ENCODE data around the gene TEAD3. TPM values are rescaled to one million over a fixed set of nuclear protein-coding genes. Genes with fewer than 3 reads are reported as not detected.

TEAD3 gene
- polyA plus RNA-seq, 1 donor from 2014 or later = 0.10 TPM

DNA sequence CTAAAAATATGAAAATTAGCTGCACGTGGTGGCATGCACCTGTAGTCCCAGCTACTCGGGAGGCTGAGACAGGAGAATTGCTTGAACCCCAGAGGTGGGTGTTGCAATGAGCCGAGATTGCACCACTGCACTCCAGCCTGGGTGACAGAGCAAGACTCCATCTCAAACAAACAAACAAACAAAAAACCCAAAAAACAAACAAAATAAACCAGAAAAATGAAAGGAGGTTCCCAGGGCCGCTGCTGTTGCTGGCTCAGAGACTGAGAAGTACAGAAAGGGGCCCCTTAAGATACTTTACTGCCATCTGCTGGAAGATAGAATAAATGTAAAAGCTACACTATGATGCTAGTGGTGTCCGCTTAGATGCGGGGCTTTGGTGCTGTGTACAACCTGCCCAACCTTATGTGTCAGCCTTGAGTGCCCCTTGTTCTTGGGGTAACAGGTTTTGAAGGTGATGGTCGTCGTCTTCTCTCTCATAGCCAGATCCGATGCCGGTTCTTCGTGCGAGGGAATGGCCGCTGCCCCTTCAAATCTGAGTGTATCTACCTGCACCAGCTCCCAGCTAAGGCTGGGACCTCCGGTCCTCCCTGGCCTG lies 47.5 kb downstream of the TEAD3 start:
- Histone ChIP-seq H3K4me3 (ENCODE audit: low read length) (no peak overlapping the region), H3K79me2 (replicated peaks; ENCODE audit: insufficient read depth, low read length) (no peaks in the 10 kb centered on the region), H3K36me3 (ENCODE audit: insufficient read depth, low read length) (no peaks in the 10 kb centered on the region), H3K9me3 (ENCODE audit: low read length) (no peaks in the 10 kb centered on the region), H2AFZ (ENCODE audit: low read depth, low read length) (no peak overlapping the region), H3K4me2 (ENCODE audit: low read length) (no peak overlapping the region), H3K9me2 (ENCODE audit: insufficient read depth, low read length) (no peaks in the 10 kb centered on the region), H3F3A (ENCODE audit: insufficient read depth, low read length, poor library complexity, severe bottlenecking) (no peaks in the 10 kb centered on the region), H3K27me3 (ENCODE audit: insufficient read depth, low read depth, low read length) (no peaks in the 10 kb centered on the region), H3K9ac (ENCODE audit: low read length) (no peak overlapping the region), H3K27ac (ENCODE audit: low read length) (no peak overlapping the region), H4K20me1 (ENCODE audit: insufficient read depth) (no peaks in the 10 kb centered on the region)
- TF ChIP-seq EP300 (conservative IDR thresholded peaks at IDR 0.05; ENCODE audit: poor library complexity, severe bottlenecking) = no peak
- peak; percentile 71 for TF ChIP-seq SMC3 (conservative IDR thresholded peaks at IDR 0.05; ENCODE audit: poor library complexity)
- TF ChIP-seq, protein P1, sequence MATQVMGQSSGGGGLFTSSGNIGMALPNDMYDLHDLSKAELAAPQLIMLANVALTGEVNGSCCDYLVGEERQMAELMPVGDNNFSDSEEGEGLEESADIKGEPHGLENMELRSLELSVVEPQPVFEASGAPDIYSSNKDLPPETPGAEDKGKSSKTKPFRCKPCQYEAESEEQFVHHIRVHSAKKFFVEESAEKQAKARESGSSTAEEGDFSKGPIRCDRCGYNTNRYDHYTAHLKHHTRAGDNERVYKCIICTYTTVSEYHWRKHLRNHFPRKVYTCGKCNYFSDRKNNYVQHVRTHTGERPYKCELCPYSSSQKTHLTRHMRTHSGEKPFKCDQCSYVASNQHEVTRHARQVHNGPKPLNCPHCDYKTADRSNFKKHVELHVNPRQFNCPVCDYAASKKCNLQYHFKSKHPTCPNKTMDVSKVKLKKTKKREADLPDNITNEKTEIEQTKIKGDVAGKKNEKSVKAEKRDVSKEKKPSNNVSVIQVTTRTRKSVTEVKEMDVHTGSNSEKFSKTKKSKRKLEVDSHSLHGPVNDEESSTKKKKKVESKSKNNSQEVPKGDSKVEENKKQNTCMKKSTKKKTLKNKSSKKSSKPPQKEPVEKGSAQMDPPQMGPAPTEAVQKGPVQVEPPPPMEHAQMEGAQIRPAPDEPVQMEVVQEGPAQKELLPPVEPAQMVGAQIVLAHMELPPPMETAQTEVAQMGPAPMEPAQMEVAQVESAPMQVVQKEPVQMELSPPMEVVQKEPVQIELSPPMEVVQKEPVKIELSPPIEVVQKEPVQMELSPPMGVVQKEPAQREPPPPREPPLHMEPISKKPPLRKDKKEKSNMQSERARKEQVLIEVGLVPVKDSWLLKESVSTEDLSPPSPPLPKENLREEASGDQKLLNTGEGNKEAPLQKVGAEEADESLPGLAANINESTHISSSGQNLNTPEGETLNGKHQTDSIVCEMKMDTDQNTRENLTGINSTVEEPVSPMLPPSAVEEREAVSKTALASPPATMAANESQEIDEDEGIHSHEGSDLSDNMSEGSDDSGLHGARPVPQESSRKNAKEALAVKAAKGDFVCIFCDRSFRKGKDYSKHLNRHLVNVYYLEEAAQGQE (IDR thresholded peaks at IDR 0.05; ENCODE audit: borderline replicate concordance) = no peak
- no peak for TF ChIP-seq MXI1 (conservative IDR thresholded peaks at IDR 0.05; ENCODE audit: poor library complexity, severe bottlenecking)
- no peak for TF ChIP-seq EZH2 (IDR thresholded peaks at IDR 0.05; ENCODE audit: borderline replicate concordance, insufficient read depth, low read length, poor library complexity, severe bottlenecking)
- peak; percentile 62 for TF ChIP-seq RAD21 (conservative IDR thresholded peaks at IDR 0.05)
- TF ChIP-seq, protein P2, sequence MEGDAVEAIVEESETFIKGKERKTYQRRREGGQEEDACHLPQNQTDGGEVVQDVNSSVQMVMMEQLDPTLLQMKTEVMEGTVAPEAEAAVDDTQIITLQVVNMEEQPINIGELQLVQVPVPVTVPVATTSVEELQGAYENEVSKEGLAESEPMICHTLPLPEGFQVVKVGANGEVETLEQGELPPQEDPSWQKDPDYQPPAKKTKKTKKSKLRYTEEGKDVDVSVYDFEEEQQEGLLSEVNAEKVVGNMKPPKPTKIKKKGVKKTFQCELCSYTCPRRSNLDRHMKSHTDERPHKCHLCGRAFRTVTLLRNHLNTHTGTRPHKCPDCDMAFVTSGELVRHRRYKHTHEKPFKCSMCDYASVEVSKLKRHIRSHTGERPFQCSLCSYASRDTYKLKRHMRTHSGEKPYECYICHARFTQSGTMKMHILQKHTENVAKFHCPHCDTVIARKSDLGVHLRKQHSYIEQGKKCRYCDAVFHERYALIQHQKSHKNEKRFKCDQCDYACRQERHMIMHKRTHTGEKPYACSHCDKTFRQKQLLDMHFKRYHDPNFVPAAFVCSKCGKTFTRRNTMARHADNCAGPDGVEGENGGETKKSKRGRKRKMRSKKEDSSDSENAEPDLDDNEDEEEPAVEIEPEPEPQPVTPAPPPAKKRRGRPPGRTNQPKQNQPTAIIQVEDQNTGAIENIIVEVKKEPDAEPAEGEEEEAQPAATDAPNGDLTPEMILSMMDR (IDR thresholded peaks at IDR 0.05; ENCODE audit: poor library complexity, severe bottlenecking) = peak; percentile 69
- no peak for TF ChIP-seq TAF1 (IDR thresholded peaks at IDR 0.05; ENCODE audit: low read depth)
- TF ChIP-seq POLR2AphosphoS5 (IDR thresholded peaks at IDR 0.05) = no peak

DNA sequence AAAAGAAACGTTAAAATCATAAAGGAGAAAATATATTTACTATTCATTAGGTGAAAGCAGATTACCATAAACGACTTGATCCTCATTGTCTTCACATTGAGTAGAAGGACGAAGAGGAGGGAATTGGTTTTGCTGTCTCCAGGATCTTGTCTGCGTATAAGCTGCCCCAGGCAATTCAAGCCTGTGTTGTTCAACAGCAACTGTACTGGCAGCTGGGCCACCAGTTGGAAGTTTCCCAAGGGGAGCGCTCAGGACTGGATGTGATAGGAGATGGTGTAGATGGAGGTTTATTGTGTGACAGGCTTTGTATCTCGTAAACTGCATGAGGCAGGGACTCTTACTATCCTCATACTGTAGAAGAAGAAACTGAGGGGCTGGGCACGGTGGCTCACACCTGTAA lies 48.7 kb downstream of the TEAD3 start:
- H3K4me3 ChIP-seq (ENCODE audit: low read length) = no peak overlapping the region
- no peaks in the 10 kb centered on the region for H3K36me3 ChIP-seq (ENCODE audit: insufficient read depth, low read length)
- no peak overlapping the region for H3K4me2 ChIP-seq (ENCODE audit: low read length)
- H3K27me3 ChIP-seq (ENCODE audit: insufficient read depth, low read depth, low read length) = no peaks in the 10 kb centered on the region
- TF ChIP-seq TAF1 (IDR thresholded peaks at IDR 0.05; ENCODE audit: low read depth) (no peak), EP300 (conservative IDR thresholded peaks at IDR 0.05; ENCODE audit: poor library complexity, severe bottlenecking) (no peak), MXI1 (conservative IDR thresholded peaks at IDR 0.05; ENCODE audit: poor library complexity, severe bottlenecking) (no peak), SMC3 (conservative IDR thresholded peaks at IDR 0.05; ENCODE audit: poor library complexity) (no peak), EZH2 (IDR thresholded peaks at IDR 0.05; ENCODE audit: borderline replicate concordance, insufficient read depth, low read length, poor library complexity, severe bottlenecking) (no peak), POLR2AphosphoS5 (IDR thresholded peaks at IDR 0.05) (no peak), RAD21 (conservative IDR thresholded peaks at IDR 0.05) (no peak)
- TF ChIP-seq, protein P1 (IDR thresholded peaks at IDR 0.05; ENCODE audit: borderline replicate concordance) = no peak
- TF ChIP-seq, protein P2 (IDR thresholded peaks at IDR 0.05; ENCODE audit: poor library complexity, severe bottlenecking) = no peak
- H3K9ac ChIP-seq (ENCODE audit: low read length) = no peak overlapping the region
- no peak overlapping the region for H3K27ac ChIP-seq (ENCODE audit: low read length)
- no peak overlapping the region for H2AFZ ChIP-seq (ENCODE audit: low read depth, low read length)
- H3K9me2 ChIP-seq (ENCODE audit: insufficient read depth, low read length) = no peaks in the 10 kb centered on the region
- H3K9me3 ChIP-seq (ENCODE audit: low read length) = no peaks in the 10 kb centered on the region
- H3F3A ChIP-seq (ENCODE audit: insufficient read depth, low read length, poor library complexity, severe bottlenecking) = no peaks in the 10 kb centered on the region
- no peaks in the 10 kb centered on the region for H4K20me1 ChIP-seq (ENCODE audit: insufficient read depth)
- H3K79me2 ChIP-seq (replicated peaks; ENCODE audit: insufficient read depth, low read length) = no peaks in the 10 kb centered on the region

Data from neural cell (in vitro differentiated cells).